H1 (cell line): ENCODE measurements around the gene ARPP19. TPM values are rescaled to one million over a fixed set of nuclear protein-coding genes. Genes with fewer than 3 reads are reported as not detected.

Source experiments
- CTCF ChIA-PET: fragments of 300-600 bp; sonication (Branson Sonifier 250); formaldehyde crosslinking; loops from one replicate; lab custom pipeline; 2021; ENCODE audit not compliant: partially characterized antibody; lab: Charles Lee
- POLR2A ChIA-PET: fragments of 300-600 bp; sonication (Branson Sonifier 250); formaldehyde crosslinking; loops from one replicate; lab custom pipeline; 2021; ENCODE audit warnings: inconsistent platforms; ENCODE audit not compliant: partially characterized antibody; lab: Charles Lee
- DNase-seq, 2 experiments: peaks; one replicate each; pipeline versions ENCODE4 v3.0.0 to v3.0.0-alpha.2; 2010 to 2022; ENCODE audit warnings: low spot score in 2 of 2, low read depth in 1 of 2, mixed read lengths in 1 of 2
- FAIRE-seq: peaks from 2 replicates; lab custom pipeline; 2011; peaks lifted over from hg19 to GRCh38; lab: Jason Lieb, UNC
- H2AFZ ChIP-seq: 2 replicates; pipeline ENCODE4 v1.8.1; 2012; ENCODE audit warnings: low read length, inconsistent platforms
- H2AK5ac ChIP-seq: 2 replicates; pipeline ENCODE4 v1.6.1; 2013; ENCODE audit warnings: low read depth, low read length
- H2BK120ac ChIP-seq: replicated peaks from 2 replicates; pipeline ENCODE3; 2013; ENCODE audit warnings: low read depth, low read length, inconsistent platforms
- H2BK12ac ChIP-seq: 2 replicates; pipeline ENCODE4 v1.6.1; 2013; ENCODE audit warnings: low read depth, low read length
- H2BK15ac ChIP-seq: 2 replicates; pipeline ENCODE4 v1.6.1; 2013; ENCODE audit warnings: low read length
- H2BK20ac ChIP-seq: 2 replicates; pipeline ENCODE4 v1.6.1; 2013; ENCODE audit warnings: low read length
- H2BK5ac ChIP-seq: 2 replicates; pipeline ENCODE4 v1.6.1; 2013; ENCODE audit warnings: low read depth, low read length
- H3K14ac ChIP-seq: 2 replicates; pipeline ENCODE4 v1.6.1; 2013; ENCODE audit warnings: inconsistent platforms; ENCODE audit not compliant: insufficient read length
- H3K18ac ChIP-seq: 2 replicates; pipeline ENCODE4 v1.6.1; 2013; ENCODE audit warnings: low read length; ENCODE audit errors: extremely low read depth
- H3K23ac ChIP-seq: 2 replicates; pipeline ENCODE4 v1.6.1; 2013; ENCODE audit warnings: inconsistent platforms; ENCODE audit not compliant: insufficient read length
- H3K23me2 ChIP-seq: 2 replicates; pipeline ENCODE4 v1.6.1; 2013; ENCODE audit warnings: low read depth, low read length
- H3K27ac ChIP-seq: 2 replicates; pipeline ENCODE4 v1.6.1; 2011; ENCODE audit warnings: low read depth, low read length, inconsistent platforms
- H3K27me3 ChIP-seq, 4 experiments: replicated peaks in 1 of 4; 1 replicate in 1 of 4; 2 replicates in 3 of 4; pipeline versions ENCODE4 v1.6.1 to v1.8.1; 2011 to 2013; ENCODE audit warnings: low read length in 3 of 4, mild to moderate bottlenecking in 3 of 4, inconsistent platforms in 2 of 4, mixed read lengths in 2 of 4, moderate library complexity in 1 of 4; ENCODE audit not compliant: control insufficient read depth in 3 of 4, insufficient read depth in 3 of 4; ENCODE audit errors: extremely low read depth in 1 of 4
- H3K36me3 ChIP-seq, 4 experiments: 2 replicates each; pipeline versions ENCODE4 v1.6.1 to v1.8.1; 2011 to 2013; ENCODE audit warnings: mild to moderate bottlenecking in 4 of 4, low read length in 3 of 4, moderate library complexity in 2 of 4, control low read depth in 1 of 4, inconsistent platforms in 1 of 4; ENCODE audit not compliant: insufficient read depth in 4 of 4, control insufficient read depth in 2 of 4
- H3K4ac ChIP-seq: replicated peaks from 2 replicates; pipeline ENCODE3; 2013; ENCODE audit warnings: low read length, low read depth, mixed read lengths, inconsistent platforms; ENCODE audit not compliant: insufficient read length
- H3K4me1 ChIP-seq, 4 experiments: replicated peaks in 1 of 4; 1 replicate in 1 of 4; 2 replicates in 3 of 4; pipeline versions ENCODE4 v1.6.1 to v1.8.1; 2011 to 2013; ENCODE audit warnings: low read length in 3 of 4, inconsistent platforms in 2 of 4, mixed read lengths in 1 of 4; ENCODE audit not compliant: insufficient read depth in 4 of 4, control insufficient read depth in 3 of 4
- H3K4me2 ChIP-seq, 2 experiments: 2 replicates each; pipeline versions ENCODE4 v1.6.1 to v1.8.1; 2011 to 2013; ENCODE audit warnings: low read depth in 2 of 2, low read length in 2 of 2, control low read depth in 1 of 2, inconsistent platforms in 1 of 2, mild to moderate bottlenecking in 1 of 2; ENCODE audit not compliant: insufficient read depth in 1 of 2
- H3K4me3 ChIP-seq, 4 experiments: fragments of 200-600, 300-600 bp in 1 of 4; sonication (generic), shearing (Covaris generic), sonication (Bioruptor Twin) in 1 of 4; 2 replicates each; pipeline versions ENCODE4 v1.5.1 to v1.8.1; 2011 to 2016; ENCODE audit warnings: low read length in 4 of 4, low read depth in 3 of 4, control low read depth in 2 of 4, inconsistent platforms in 2 of 4, mild to moderate bottlenecking in 2 of 4, mixed read lengths in 1 of 4, moderate library complexity in 1 of 4; ENCODE audit not compliant: insufficient read depth in 2 of 4; ENCODE audit errors: extremely low read depth in 1 of 4
- H3K56ac ChIP-seq: replicated peaks from 2 replicates; pipeline ENCODE3; 2013; ENCODE audit warnings: low read depth, mild to moderate bottlenecking, mixed read lengths, low read length, inconsistent platforms; ENCODE audit not compliant: insufficient read length
- H3K79me1 ChIP-seq: 2 replicates; pipeline ENCODE4 v1.6.1; 2013; ENCODE audit warnings: low read depth, low read length, control low read depth
- H3K79me2 ChIP-seq, 2 experiments: 2 replicates each; pipeline versions ENCODE4 v1.6.1 to v1.8.1; 2012 to 2013; ENCODE audit warnings: low read length in 2 of 2, mild to moderate bottlenecking in 2 of 2, inconsistent platforms in 1 of 2; ENCODE audit not compliant: insufficient read depth in 2 of 2, control insufficient read depth in 1 of 2
- H3K9ac ChIP-seq, 4 experiments: replicated peaks in 1 of 4; 1 replicate in 1 of 4; 2 replicates in 3 of 4; pipeline versions ENCODE4 v1.6.1 to v1.8.1; 2011 to 2013; ENCODE audit warnings: low read depth in 3 of 4, low read length in 3 of 4, control low read depth in 2 of 4, mild to moderate bottlenecking in 2 of 4, moderate library complexity in 2 of 4, inconsistent platforms in 1 of 4; ENCODE audit errors: extremely low read depth in 1 of 4
- H3K9me3 ChIP-seq, 2 experiments: 2 replicates each; pipeline versions ENCODE4 v1.6.1 to v1.8.1; 2012 to 2013; ENCODE audit warnings: mild to moderate bottlenecking in 2 of 2, moderate library complexity in 2 of 2, control low read depth in 1 of 2, inconsistent platforms in 1 of 2, low read depth in 1 of 2, low read length in 1 of 2, mixed read lengths in 1 of 2; ENCODE audit not compliant: insufficient read depth in 2 of 2
- H4K20me1 ChIP-seq, 2 experiments: replicated peaks in 1 of 2; 2 replicates each; pipeline versions ENCODE3 to v1.8.1; 2011 to 2013; ENCODE audit warnings: inconsistent platforms in 2 of 2, low read length in 2 of 2, mild to moderate bottlenecking in 1 of 2; ENCODE audit not compliant: insufficient read depth in 2 of 2, control insufficient read depth in 1 of 2
- H4K5ac ChIP-seq: 2 replicates; pipeline ENCODE4 v1.6.1; 2013; ENCODE audit warnings: low read length, low read depth, mixed read lengths, inconsistent platforms; ENCODE audit not compliant: insufficient read length
- H4K8ac ChIP-seq: 2 replicates; pipeline ENCODE4 v1.8.0; 2013; ENCODE audit warnings: mild to moderate bottlenecking, moderate library complexity, low read length, inconsistent platforms; ENCODE audit not compliant: insufficient read depth; ENCODE audit errors: extremely low read depth
- H4K91ac ChIP-seq: replicated peaks from 2 replicates; pipeline ENCODE3; 2013; ENCODE audit warnings: low read length, mixed read lengths, inconsistent platforms; ENCODE audit not compliant: insufficient read length
- BACH1 ChIP-seq: IDR thresholded peaks from 2 replicates; pipeline ENCODE4 v1.6.1; 2012; ENCODE audit warnings: low read length, improper control_type of control experiment
- BRCA1 ChIP-seq: IDR thresholded peaks from 2 replicates; pipeline ENCODE4 v1.6.1; 2012; ENCODE audit warnings: low read depth, low read length, improper control_type of control experiment
- CHD1 ChIP-seq: IDR thresholded peaks from 2 replicates; pipeline ENCODE4 v1.6.1; 2012; ENCODE audit warnings: low read depth, low read length, improper control_type of control experiment
- EZH2 ChIP-seq: fragments of 200-600 bp; sonication (generic); IDR thresholded peaks from 2 replicates; pipeline ENCODE4 v1.7.1; 2012; ENCODE audit warnings: low read depth, mild to moderate bottlenecking, moderate library complexity, low read length, inconsistent platforms; ENCODE audit not compliant: severe bottlenecking
- FOSL1 ChIP-seq: IDR thresholded peaks from 2 replicates; pipeline ENCODE4 v1.6.1; 2011; ENCODE audit warnings: mild to moderate bottlenecking, low read depth, low read length, moderate library complexity; ENCODE audit not compliant: insufficient read depth
- GTF2F1 ChIP-seq: IDR thresholded peaks from 2 replicates; pipeline ENCODE4 v1.6.1; 2012; ENCODE audit warnings: low read depth, low read length, improper control_type of control experiment, borderline replicate concordance
- HDAC2 ChIP-seq, 2 experiments: fragments of 300-600 bp in 1 of 2; sonication (generic) in 1 of 2; IDR thresholded peaks; 2 replicates each; pipeline ENCODE4 v1.6.1; 2011 to 2012; ENCODE audit warnings: low read depth in 2 of 2, low read length in 2 of 2, mild to moderate bottlenecking in 2 of 2, moderate library complexity in 2 of 2, borderline replicate concordance in 1 of 2, inconsistent platforms in 1 of 2
- JUND ChIP-seq: IDR thresholded peaks from 2 replicates; pipeline ENCODE4 v1.6.1; 2011; ENCODE audit warnings: mild to moderate bottlenecking, improper control_type of control experiment, low read length
- KDM1A ChIP-seq: fragments of 200-600, 300-600 bp; sonication (generic); IDR thresholded peaks from 2 replicates; pipeline ENCODE4 v1.7.1; 2016; ENCODE audit warnings: mild to moderate bottlenecking, low read length, borderline replicate concordance
- PHF8 ChIP-seq: fragments of 200-600 bp; sonication (generic); conservative IDR thresholded peaks from 2 replicates; pipeline ENCODE4 v1.7.1; 2012; ENCODE audit warnings: low read depth, mild to moderate bottlenecking, inconsistent platforms, low read length, moderate library complexity
- SIRT6 ChIP-seq: IDR thresholded peaks from one replicate; pipeline ENCODE4 v1.7.1; 2012; ENCODE audit warnings: low read length, inconsistent platforms
- TCF12 ChIP-seq: IDR thresholded peaks from 2 replicates; pipeline ENCODE4 v1.6.1; 2011; ENCODE audit warnings: low read depth, mild to moderate bottlenecking, low read length
- YY1 ChIP-seq: IDR thresholded peaks from 2 replicates; pipeline ENCODE4 v1.6.1; 2011; ENCODE audit warnings: low read depth, mild to moderate bottlenecking, low read length
- ZNF274 ChIP-seq: IDR thresholded peaks from 2 replicates; pipeline ENCODE4 v1.7.0; 2012; ENCODE audit warnings: low read length, borderline replicate concordance; ENCODE audit errors: extremely low read depth
- WGBS, 2 experiments: shearing (Covaris generic) in 1 of 2; methylation state at CpG; one replicate each; pipeline versions ENCODE4 v1.1.6 to v1.1.7; 2013 to 2015; ENCODE audit warnings: low lambda C conversion rate in 2 of 2, mixed read lengths in 2 of 2, inconsistent platforms in 1 of 2, low coverage in 1 of 2, missing lambda C conversion rate in 1 of 2; ENCODE audit not compliant: insufficient replicate concordance in 2 of 2, insufficient coverage in 1 of 2, insufficient read length in 1 of 2; ENCODE audit errors: extremely low coverage in 1 of 2, missing lambda C conversion rate in 1 of 2; 5-methylcytosine and 5-hydroxymethylcytosine counted together
- polyA plus RNA-seq, 7 experiments: library from polyadenylated mRNA; depleted of rRNA in 3 of 7; stranded (reverse) in 5 of 7; unstranded in 2 of 7; fragments of >200 nt in 5 of 7; fragments of 200-250 nt in 2 of 7; gene quantifications; 1 replicate in 5 of 7; 2 replicates in 1 of 7; 4 replicates in 1 of 7; pipeline versions ENCODE4 v1.2.1 to v1.2.3, GENCODE V29; 2011 to 2013; ENCODE audit warnings: missing spikeins in 2 of 7, mixed read lengths in 2 of 7
- total RNA-seq: library from RNA; stranded (reverse); fragmentation: NEBNext Ultra II Directional; extraction: Animal tissue kit (Norgen Biotek cat#: 25700); gene quantifications from 2 replicates; pipeline ENCODE4 v1.2.1, GENCODE V29; 2021

Gene ARPP19
- total and polyA plus RNA-seq, 2 of the 8 experiments (the other 6 are each of a cell fraction or from before 2014, with no cell fraction given), result 81.9 to 274 TPM

- Histone ChIP-seq H2BK15ac (no peak overlapping the region), H2AK5ac (no peak overlapping the region), H3K79me1 (no peaks in the 10 kb centered on the region), H3K27ac (no peak overlapping the region), H3K36me3 (no peaks in the 10 kb centered on the region), H3K4ac (no peak overlapping the region), H3K18ac (no peak overlapping the region), H2BK5ac (no peak overlapping the region), H2BK20ac (no peak overlapping the region), H3K23ac (no peak overlapping the region), H4K20me1 (no peaks in the 10 kb centered on the region), H2BK120ac (no peak overlapping the region), H3K56ac (no peak overlapping the region), H4K5ac (no peak overlapping the region), H3K4me2 (no peak overlapping the region), H3K9ac (no peak overlapping the region), H4K91ac (no peak overlapping the region), H2AFZ (no peak overlapping the region), H4K8ac (no peak overlapping the region), H3K27me3 (no peaks in the 10 kb centered on the region), H3K4me3 (no peak overlapping the region), H2BK12ac (no peak overlapping the region), H3K4me1 (no peaks in the 10 kb centered on the region), H3K23me2 (no peaks in the 10 kb centered on the region), H3K79me2 (no peaks in the 10 kb centered on the region), H3K14ac (no peak overlapping the region), H3K9me3 (no peaks in the 10 kb centered on the region)
- 87% methylated on average over 2 of the region's 2 CpGs; no CpG with 5 or more reads in 1 of the 2 experiments for WGBS, 2 experiments
- no peak for FAIRE-seq
- DNase-seq, result no peak
- TF ChIP-seq FOSL1 (no peak), EZH2 (no peak), TCF12 (no peak), ZNF274 (no peak), KDM1A (no peak), YY1 (no peak), SIRT6 (no peak), GTF2F1 (no peak), CHD1 (no peak), PHF8 (no peak), HDAC2 (IDR thresholded peaks at IDR 0.05; ENCODE audit: borderline replicate concordance in 1 of 2, low read depth in 2 of 2, low read length in 2 of 2) (no peak), BACH1 (no peak), JUND (no peak), BRCA1 (no peak)
- ChIA-PET CTCF (interaction anchor here (0.8 kb wide), 1 partner anchor 349 kb away, joined by 3 read pairs; no protein-coding TSS in a partner anchor), POLR2A (no interaction called here)
These were observed 7.9 kb upstream of the ARPP19 start for GRCh38 chr15:52576692-52577091.
